Sigmoid colon (tissue), 7 donors: ENCODE measurements around the gene FATE1. TPM values are rescaled to one million over a fixed set of nuclear protein-coding genes. Genes with fewer than 3 reads are reported as not detected.
A peak's percentile ranks its signal among the peaks of the same experiment; 100 is the strongest.

ENCODE experiments used
- DNase-seq: peaks from one replicate; pipeline ENCODE4 v3.0.0-alpha.2; 2019
- H3K27ac ChIP-seq, 4 donors: fragments of 200-600 bp; sonication (generic); one replicate each; pipeline ENCODE4 v1.5.1; 2016 to 2019; ENCODE audit warnings: mild to moderate bottlenecking in 1 of 4
- H3K27me3 ChIP-seq, 3 donors: fragments of 200-600 bp; sonication (generic); one replicate each; pipeline ENCODE4 v1.5.1; 2019; ENCODE audit warnings: mild to moderate bottlenecking in 1 of 3
- H3K36me3 ChIP-seq, 4 donors: fragments of 200-600 bp; sonication (generic); one replicate each; pipeline ENCODE4 v1.5.1; 2016 to 2019
- H3K4me1 ChIP-seq, 4 donors: fragments of 200-600 bp; sonication (generic); one replicate each; pipeline ENCODE4 v1.5.1; 2017 to 2019
- H3K4me3 ChIP-seq, 4 donors: fragments of 200-600 bp; sonication (generic); one replicate each; pipeline ENCODE4 v1.5.1; 2017 to 2019; ENCODE audit warnings: mild to moderate bottlenecking in 2 of 4, moderate library complexity in 1 of 4
- H3K9me3 ChIP-seq, 4 donors: fragments of 200-600 bp in 3 of 4; sonication (generic) in 3 of 4; one replicate each; pipeline versions ENCODE4 v1.5.1 to v1.6.1; 2013 to 2019
- CTCF ChIP-seq, 4 experiments: fragments of 450-650 bp in 3 of 4; fragments of 200-600 bp in 1 of 4; IDR thresholded peaks; one replicate each; pipeline ENCODE4 v1.5.1; 2016 to 2019; ENCODE audit warnings: antibody characterized with exemption in 4 of 4, mild to moderate bottlenecking in 3 of 4, moderate library complexity in 2 of 4
- EP300 ChIP-seq, 4 donors: sonication (generic); formaldehyde crosslinking; IDR thresholded peaks; one replicate each; pipeline ENCODE4 v1.6.1; 2017; ENCODE audit warnings: antibody characterized with exemption in 4 of 4
- POLR2A ChIP-seq, 2 donors: fragments of 450-650 bp; IDR thresholded peaks; one replicate each; pipeline ENCODE4 v1.6.1; 2016; ENCODE audit warnings: antibody characterized with exemption in 2 of 2, mild to moderate bottlenecking in 2 of 2, moderate library complexity in 2 of 2
- POLR2AphosphoS5 ChIP-seq, 4 donors: sonication (generic); formaldehyde crosslinking; IDR thresholded peaks; one replicate each; pipeline ENCODE4 v1.6.1; 2017; ENCODE audit warnings: antibody characterized with exemption in 4 of 4
- WGBS, 2 donors: extraction: QIAGEN DNeasy Blood & Tissue Kit; methylation state at CpG; one replicate each; pipeline ENCODE4 v1.1.7; 2013; 5-methylcytosine and 5-hydroxymethylcytosine counted together
- intact Hi-C: fragments of 100-400 bp; cut with DNase I; formaldehyde crosslinking; loops from one replicate; pipeline ENCODE4 v1.15.1; 2023
- polyA plus RNA-seq, 3 donors: library from polyadenylated mRNA; stranded (reverse); fragments of 200-250 nt; gene quantifications; one replicate each; pipeline ENCODE4 v1.2.3, GENCODE V29; 2013
- total RNA-seq, 4 donors: library from RNA; depleted of rRNA; stranded (reverse); fragments of >200 nt; gene quantifications; one replicate each; pipeline ENCODE4 v1.1.0, GENCODE V29; 2016
- donor health status: healthy with polysubstance abuse.
- donor health status: Bipolar disorder and iron deficiency.
- donor health status: healthy.

The FATE1 gene
- total and polyA plus RNA-seq, 7 donors = 0.06 TPM; not detected in 6

GRCh38 chrX:151736685-151737084 lies 20.9 kb downstream of the FATE1 start:
- 63 to 77% methylated on average over 6 of the region's 6 CpGs for WGBS, 2 donors
- H3K4me3 ChIP-seq = no peak overlapping the region
- peak; percentile 30 for DNase-seq
- no peak overlapping the region for H3K27ac ChIP-seq
- H3K27me3 ChIP-seq = no peaks in the 10 kb centered on the region
- no peak for TF ChIP-seq POLR2A (IDR thresholded peaks at IDR 0.05)
- no peak for TF ChIP-seq POLR2AphosphoS5 (IDR thresholded peaks at IDR 0.05)
- TF ChIP-seq EP300 (IDR thresholded peaks at IDR 0.05) = no peak
- no peak for TF ChIP-seq CTCF (IDR thresholded peaks at IDR 0.05)
- H3K4me1 ChIP-seq = no peaks in the 10 kb centered on the region
- intact Hi-C loops = no loop called here
- H3K36me3 ChIP-seq = no peaks in the 10 kb centered on the region
- no peaks in the 10 kb centered on the region for H3K9me3 ChIP-seq

GRCh38 chrX:151737494-151737893 lies 21.7 kb downstream of the FATE1 start:
- TF ChIP-seq CTCF (IDR thresholded peaks at IDR 0.05) (no peak), POLR2AphosphoS5 (IDR thresholded peaks at IDR 0.05) (no peak), POLR2A (IDR thresholded peaks at IDR 0.05) (no peak), EP300 (IDR thresholded peaks at IDR 0.05) (no peak)
- Histone ChIP-seq H3K27ac (no peak overlapping the region), H3K36me3 (no peaks in the 10 kb centered on the region), H3K27me3 (no peaks in the 10 kb centered on the region), H3K4me1 (no peaks in the 10 kb centered on the region), H3K9me3 (no peaks in the 10 kb centered on the region), H3K4me3 (no peak overlapping the region)
- intact Hi-C loops = no loop called here
- WGBS, 2 donors = 74 to 76% methylated on average over 5 of the region's 5 CpGs
- DNase-seq = peak; percentile 1

GRCh38 chrX:151738751-151739150 lies 22.9 kb downstream of the FATE1 start:
- WGBS, 2 donors = 82 to 83% methylated on average over 7 of the region's 7 CpGs
- no peaks in the 10 kb centered on the region for H3K36me3 ChIP-seq
- no peaks in the 10 kb centered on the region for H3K9me3 ChIP-seq
- H3K27me3 ChIP-seq = no peaks in the 10 kb centered on the region
- no peak overlapping the region for H3K4me3 ChIP-seq
- H3K27ac ChIP-seq = no peak overlapping the region
- peak; percentile 44 for DNase-seq
- no peaks in the 10 kb centered on the region for H3K4me1 ChIP-seq
- TF ChIP-seq CTCF (IDR thresholded peaks at IDR 0.05) (no peak), EP300 (IDR thresholded peaks at IDR 0.05) (no peak), POLR2AphosphoS5 (IDR thresholded peaks at IDR 0.05) (no peak), POLR2A (IDR thresholded peaks at IDR 0.05) (no peak)
- intact Hi-C loops = no loop called here

GRCh38 chrX:151741606-151742005 lies 25.8 kb downstream of the FATE1 start:
- intact Hi-C loops = no loop called here
- 76 to 86% methylated on average over 4 of the region's 4 CpGs for WGBS, 2 donors
- DNase-seq = no peak
- Histone ChIP-seq H3K27ac (no peak overlapping the region), H3K27me3 (no peaks in the 10 kb centered on the region), H3K36me3 (no peaks in the 10 kb centered on the region), H3K4me3 (no peak overlapping the region), H3K4me1 (no peaks in the 10 kb centered on the region), H3K9me3 (no peaks in the 10 kb centered on the region)
- no peak for TF ChIP-seq EP300 (IDR thresholded peaks at IDR 0.05)
- no peak for TF ChIP-seq CTCF (IDR thresholded peaks at IDR 0.05)
- no peak for TF ChIP-seq POLR2AphosphoS5 (IDR thresholded peaks at IDR 0.05)
- no peak for TF ChIP-seq POLR2A (IDR thresholded peaks at IDR 0.05)

- H3K4me1 ChIP-seq = no peaks in the 10 kb centered on the region
- no peak for DNase-seq
- TF ChIP-seq CTCF (IDR thresholded peaks at IDR 0.05) = no peak
- TF ChIP-seq POLR2AphosphoS5 (IDR thresholded peaks at IDR 0.05) = no peak
- no peak for TF ChIP-seq EP300 (IDR thresholded peaks at IDR 0.05)
- no peak for TF ChIP-seq POLR2A (IDR thresholded peaks at IDR 0.05)
- 90 to 91% methylated on average over 5 of the region's 5 CpGs for WGBS, 2 donors
- no peaks in the 10 kb centered on the region for H3K27me3 ChIP-seq
- H3K4me3 ChIP-seq = no peak overlapping the region
- no peaks in the 10 kb centered on the region for H3K9me3 ChIP-seq
- no peaks in the 10 kb centered on the region for H3K36me3 ChIP-seq
- H3K27ac ChIP-seq = no peak overlapping the region
- intact Hi-C loops = no loop called here
Observed at GRCh38 chrX:151742311-151742710, 26.5 kb downstream of the FATE1 start.
